IPS-20b (cell line): ENCODE measurements around the gene CNTN1.

ENCODE experiments used
- H3K27ac ChIP-seq: one replicate; pipeline ENCODE4 v1.5.1; 2013; ENCODE audit warnings: low read length
- H3K27me3 ChIP-seq: 2 replicates; pipeline ENCODE4 v1.6.1; 2013; ENCODE audit warnings: mild to moderate bottlenecking, low read length, inconsistent platforms; ENCODE audit not compliant: insufficient read depth
- H3K36me3 ChIP-seq: 2 replicates; pipeline ENCODE4 v1.6.1; 2013; ENCODE audit warnings: low read depth, mild to moderate bottlenecking, inconsistent platforms, low read length, moderate library complexity; ENCODE audit not compliant: insufficient read depth
- H3K4me1 ChIP-seq: 2 replicates; pipeline ENCODE4 v1.6.1; 2013; ENCODE audit warnings: mild to moderate bottlenecking, control low read depth, inconsistent platforms, low read length, moderate library complexity; ENCODE audit not compliant: insufficient read depth
- H3K4me3 ChIP-seq: 2 replicates; pipeline ENCODE4 v1.5.1; 2013; ENCODE audit warnings: mild to moderate bottlenecking, low read length, inconsistent platforms
- H3K9ac ChIP-seq: 2 replicates; pipeline ENCODE4 v1.6.1; 2013; ENCODE audit warnings: low read depth, mild to moderate bottlenecking, inconsistent platforms, low read length, moderate library complexity
- H3K9me3 ChIP-seq: 2 replicates; pipeline ENCODE4 v1.6.1; 2013; ENCODE audit warnings: mild to moderate bottlenecking, low read depth, low read length, inconsistent platforms; ENCODE audit not compliant: insufficient read depth

Gene CNTN1

GRCh38 chr12:40942326-40942725 lies 250.1 kb downstream of the CNTN1 start:
- Histone ChIP-seq H3K36me3 (no peaks in the 10 kb centered on the region), H3K4me3 (no peak overlapping the region), H3K9ac (no peak overlapping the region), H3K27me3 (no peaks in the 10 kb centered on the region), H3K27ac (no peak overlapping the region), H3K4me1 (no peaks in the 10 kb centered on the region), H3K9me3 (no peaks in the 10 kb centered on the region)

GRCh38 chr12:40945772-40946171 lies 253.5 kb downstream of the CNTN1 start:
- H3K27ac ChIP-seq = no peak overlapping the region
- no peaks in the 10 kb centered on the region for H3K27me3 ChIP-seq
- H3K9ac ChIP-seq = no peak overlapping the region
- no peak overlapping the region for H3K4me3 ChIP-seq
- H3K9me3 ChIP-seq = no peaks in the 10 kb centered on the region
- H3K36me3 ChIP-seq = no peaks in the 10 kb centered on the region
- H3K4me1 ChIP-seq = no peaks in the 10 kb centered on the region

DNA sequence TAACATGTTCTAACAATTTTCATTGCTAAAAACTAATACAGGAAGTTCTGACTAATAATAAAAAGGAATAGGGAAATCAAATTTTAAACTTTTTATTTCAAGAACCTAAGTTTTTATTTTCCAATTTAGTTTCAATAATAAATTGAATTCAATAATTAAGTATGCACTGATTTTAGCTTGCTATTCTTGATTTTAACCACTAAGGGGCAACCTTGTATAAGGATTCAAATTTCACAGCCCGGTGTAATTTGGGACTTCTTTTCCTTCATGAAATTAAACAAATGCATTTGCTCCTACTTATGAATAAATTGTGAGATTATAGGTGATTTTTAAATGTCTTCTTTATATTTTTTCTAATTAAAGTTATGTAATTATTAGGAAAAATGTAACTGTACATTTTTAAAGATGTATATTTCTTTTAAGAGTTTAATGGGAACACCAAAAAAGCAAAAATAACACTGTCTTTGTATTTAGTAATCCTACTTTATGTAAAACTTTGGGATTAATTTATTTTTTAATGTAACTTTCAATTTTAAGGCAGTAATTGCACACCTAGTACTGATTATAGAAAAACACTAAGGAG lies 254.5 kb downstream of the CNTN1 start:
- Histone ChIP-seq H3K27ac (no peak overlapping the region), H3K4me3 (no peak overlapping the region), H3K4me1 (no peaks in the 10 kb centered on the region), H3K27me3 (no peaks in the 10 kb centered on the region), H3K36me3 (no peaks in the 10 kb centered on the region), H3K9me3 (no peaks in the 10 kb centered on the region), H3K9ac (no peak overlapping the region)

DNA sequence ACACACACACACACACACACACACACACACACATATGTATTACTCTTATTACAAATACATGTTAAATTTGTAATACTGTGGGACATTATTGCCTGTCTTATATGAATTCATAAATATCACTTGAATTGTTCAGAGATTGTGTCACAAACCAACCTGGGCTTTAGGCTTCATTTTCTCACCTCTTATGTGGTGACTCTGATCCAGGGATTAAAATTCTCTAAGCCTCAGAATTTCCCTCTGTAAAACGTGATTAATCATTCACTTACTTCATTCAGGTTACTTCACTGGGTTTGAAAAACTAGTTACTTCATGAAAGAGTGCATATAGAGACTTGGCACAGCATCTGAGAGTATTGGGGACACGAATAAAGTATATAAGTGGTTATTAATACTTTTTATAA lies 255.6 kb downstream of the CNTN1 start:
- Histone ChIP-seq H3K9me3 (no peaks in the 10 kb centered on the region), H3K27me3 (no peaks in the 10 kb centered on the region), H3K27ac (no peak overlapping the region)

GRCh38 chr12:40953076-40953475 lies 260.8 kb downstream of the CNTN1 start:
- H3K9ac ChIP-seq = no peak overlapping the region
- no peaks in the 10 kb centered on the region for H3K4me1 ChIP-seq
- no peak overlapping the region for H3K27ac ChIP-seq
- no peaks in the 10 kb centered on the region for H3K36me3 ChIP-seq
- no peaks in the 10 kb centered on the region for H3K27me3 ChIP-seq
- H3K4me3 ChIP-seq = no peak overlapping the region
- H3K9me3 ChIP-seq = no peaks in the 10 kb centered on the region

More for the DNA sequence above, 255.6 kb downstream of the CNTN1 start:
- no peak overlapping the region for H3K9ac ChIP-seq
- no peak overlapping the region for H3K4me3 ChIP-seq
- no peaks in the 10 kb centered on the region for H3K4me1 ChIP-seq
- no peaks in the 10 kb centered on the region for H3K36me3 ChIP-seq

- Histone ChIP-seq H3K36me3 (no peaks in the 10 kb centered on the region), H3K4me1 (no peaks in the 10 kb centered on the region), H3K27ac (no peak overlapping the region), H3K4me3 (no peak overlapping the region), H3K27me3 (no peaks in the 10 kb centered on the region), H3K9me3 (no peaks in the 10 kb centered on the region), H3K9ac (no peak overlapping the region)
Measured at GRCh38 chr12:40957417-40957816, 265.2 kb downstream of the CNTN1 start.

DNA sequence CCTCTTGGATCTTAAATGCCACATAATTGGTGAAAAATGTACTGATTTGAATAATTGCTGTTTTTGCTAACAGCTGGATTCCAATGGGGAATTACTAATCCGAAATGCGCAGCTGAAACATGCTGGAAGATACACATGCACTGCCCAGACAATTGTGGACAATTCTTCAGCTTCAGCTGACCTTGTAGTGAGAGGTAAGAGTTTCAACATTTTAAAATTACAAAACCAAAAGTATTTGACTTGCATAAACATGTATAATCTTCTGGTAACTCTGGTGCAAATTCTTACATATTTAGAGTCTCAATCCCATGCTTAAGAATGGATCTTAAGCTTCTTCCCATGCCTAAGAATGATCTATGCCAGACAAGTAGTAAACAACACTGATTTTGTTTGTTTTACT lies 266.8 kb downstream of the CNTN1 start:
- Histone ChIP-seq H3K4me3 (no peak overlapping the region), H3K36me3 (no peaks in the 10 kb centered on the region), H3K4me1 (no peaks in the 10 kb centered on the region), H3K9me3 (no peaks in the 10 kb centered on the region), H3K27me3 (no peaks in the 10 kb centered on the region), H3K9ac (no peak overlapping the region), H3K27ac (no peak overlapping the region)

DNA sequence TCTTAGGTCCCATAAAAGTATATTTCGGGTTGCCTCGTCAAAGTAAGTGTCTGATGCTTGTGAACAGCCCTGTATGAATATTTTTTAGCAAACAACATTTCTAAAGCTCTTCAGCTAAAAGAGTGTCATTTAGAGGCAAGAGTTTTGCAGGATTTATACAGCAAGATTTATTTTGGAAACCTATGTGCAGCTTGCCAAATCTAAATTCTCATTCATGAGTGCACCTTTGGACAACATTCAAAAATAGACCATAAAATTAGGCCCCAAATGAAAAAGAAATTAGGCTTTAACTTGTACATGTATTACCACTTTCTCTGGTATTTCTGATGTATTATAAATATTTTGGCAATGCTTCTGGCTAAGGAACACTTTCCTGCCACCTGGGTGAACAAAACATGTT lies 271.5 kb downstream of the CNTN1 start:
- Histone ChIP-seq H3K27ac (no peak overlapping the region), H3K27me3 (no peaks in the 10 kb centered on the region), H3K4me3 (no peak overlapping the region), H3K36me3 (no peaks in the 10 kb centered on the region), H3K4me1 (no peaks in the 10 kb centered on the region), H3K9ac (no peak overlapping the region), H3K9me3 (no peaks in the 10 kb centered on the region)

DNA sequence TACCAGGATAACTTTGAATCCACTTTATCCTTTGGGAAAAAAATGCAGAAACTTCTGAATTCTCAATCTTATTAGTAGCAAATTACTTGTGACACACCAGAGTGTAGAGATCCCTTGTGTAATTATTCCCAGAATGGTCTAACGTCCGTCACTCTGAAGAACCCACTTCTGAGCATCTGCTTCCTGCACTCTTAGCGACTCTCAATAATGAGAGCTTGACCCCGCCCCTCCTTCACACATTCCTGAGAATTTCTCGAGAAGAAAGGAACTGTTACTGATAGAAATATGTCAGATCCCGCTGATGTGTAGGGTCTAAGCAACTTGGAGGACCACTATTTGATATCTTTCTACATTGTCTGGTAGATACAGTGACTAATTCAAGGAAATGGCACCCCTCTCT lies 277.6 kb downstream of the CNTN1 start:
- no peaks in the 10 kb centered on the region for H3K9me3 ChIP-seq
- no peaks in the 10 kb centered on the region for H3K36me3 ChIP-seq
- H3K9ac ChIP-seq = no peak overlapping the region
- no peak overlapping the region for H3K27ac ChIP-seq
- H3K4me3 ChIP-seq = no peak overlapping the region
- no peaks in the 10 kb centered on the region for H3K4me1 ChIP-seq
- no peaks in the 10 kb centered on the region for H3K27me3 ChIP-seq

DNA sequence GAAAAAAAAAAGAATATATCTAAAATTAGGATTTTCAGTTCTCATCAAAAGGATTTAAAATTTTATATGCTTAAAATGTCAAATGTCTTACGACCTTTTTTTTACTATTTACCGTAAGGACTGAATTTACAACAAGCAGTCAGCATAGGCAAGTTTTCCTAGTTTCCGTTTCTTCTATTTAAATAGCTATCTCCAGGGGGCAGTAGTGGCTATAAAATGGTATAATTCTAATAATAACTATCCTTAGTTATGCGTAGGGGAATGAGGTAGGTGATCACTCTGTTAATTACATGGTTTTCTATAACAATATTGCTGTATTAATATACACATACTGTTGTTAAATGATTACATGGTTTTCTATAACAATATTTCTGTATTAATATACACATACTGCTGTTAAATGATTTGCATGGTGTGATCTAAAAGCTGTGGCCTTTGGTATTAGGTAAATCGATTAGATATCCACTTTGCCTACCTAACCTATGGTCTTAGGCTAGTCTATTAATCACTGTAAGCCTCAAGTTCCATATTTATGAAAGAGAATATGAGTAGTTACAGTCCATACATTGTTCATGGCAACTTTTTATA lies 278.2 kb downstream of the CNTN1 start:
- Histone ChIP-seq H3K36me3 (no peaks in the 10 kb centered on the region), H3K27me3 (no peaks in the 10 kb centered on the region), H3K4me1 (no peaks in the 10 kb centered on the region), H3K4me3 (no peak overlapping the region), H3K9me3 (no peaks in the 10 kb centered on the region), H3K9ac (no peak overlapping the region), H3K27ac (no peak overlapping the region)

DNA sequence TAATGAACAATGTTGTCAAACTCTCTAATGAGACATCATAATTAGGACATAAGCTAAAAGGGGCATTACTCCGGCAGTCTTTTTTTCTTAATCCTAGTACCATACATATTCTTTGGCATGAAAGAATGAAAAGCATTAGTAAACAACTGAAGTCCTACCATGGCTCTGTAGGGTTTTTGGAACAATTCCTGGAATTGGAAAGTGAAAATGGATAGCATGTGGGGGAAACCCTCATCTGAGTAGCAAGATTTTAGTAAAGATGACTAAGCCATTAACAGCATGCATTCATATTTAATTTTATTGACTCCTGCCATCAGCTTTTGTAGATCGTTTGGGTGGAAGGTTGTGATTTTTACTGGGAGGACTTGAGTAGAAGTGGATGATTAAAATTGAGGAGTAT lies 279.7 kb downstream of the CNTN1 start:
- no peaks in the 10 kb centered on the region for H3K27me3 ChIP-seq

GRCh38 chr12:40976546-40976945 lies 284.3 kb downstream of the CNTN1 start:
- Histone ChIP-seq H3K27me3 (no peaks in the 10 kb centered on the region), H3K9ac (no peak overlapping the region), H3K9me3 (no peaks in the 10 kb centered on the region)

More for the DNA sequence above, 279.7 kb downstream of the CNTN1 start:
- no peaks in the 10 kb centered on the region for H3K36me3 ChIP-seq
- no peak overlapping the region for H3K4me3 ChIP-seq
- no peaks in the 10 kb centered on the region for H3K9me3 ChIP-seq
- H3K27ac ChIP-seq = no peak overlapping the region
- H3K4me1 ChIP-seq = peaks cover 6% of the 10 kb centered on the region; the same call in 1 of the 2 replicates
- no peak overlapping the region for H3K9ac ChIP-seq

More at GRCh38 chr12:40976546-40976945, 284.3 kb downstream of the CNTN1 start:
- Histone ChIP-seq H3K4me1 (peaks cover 6% of the 10 kb centered on the region; the same call in 1 of the 2 replicates), H3K4me3 (no peak overlapping the region), H3K27ac (no peak overlapping the region), H3K36me3 (no peaks in the 10 kb centered on the region)
